GM21423 (cell line): ENCODE measurements around the gene TANGO2.

Experiments
- ATAC-seq: cut with Tn5 transposase; IDR thresholded peaks from one replicate; pipeline ENCODE4 v1.9.1; 2021; ENCODE audit warnings: mild to moderate bottlenecking, moderate library complexity; ENCODE audit not compliant: unreplicated experiment

TANGO2 gene

DNA sequence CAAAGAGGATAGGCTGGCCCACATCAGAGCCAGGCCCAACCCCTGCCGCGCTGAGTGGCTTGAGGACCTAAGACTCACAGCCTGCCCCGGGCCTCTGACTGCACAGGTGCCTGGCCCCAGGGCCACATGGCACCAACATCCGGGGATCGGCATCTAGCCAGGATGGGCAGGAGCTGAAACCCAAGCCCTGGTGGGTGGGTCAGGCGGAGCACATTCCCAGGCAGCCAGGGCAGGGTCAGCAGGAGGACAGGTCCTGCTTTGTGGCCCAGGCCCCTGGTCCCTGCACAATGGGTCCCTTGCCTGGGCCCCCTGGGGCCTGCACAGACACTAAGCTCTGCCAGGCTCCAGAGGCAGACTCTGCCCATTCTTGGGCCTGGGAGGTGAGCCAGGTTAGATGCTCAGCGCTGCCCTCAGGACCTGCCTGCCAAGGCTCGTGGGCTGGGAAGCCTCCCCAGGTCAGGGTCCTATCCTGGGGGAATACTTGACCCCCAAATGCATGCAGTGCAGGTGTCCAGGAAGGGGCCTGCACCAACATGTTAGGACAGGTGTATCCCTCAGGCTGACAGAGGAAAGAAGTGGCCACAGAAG is 37.8 kb upstream of the TANGO2 start:
- no peak for ATAC-seq

DNA sequence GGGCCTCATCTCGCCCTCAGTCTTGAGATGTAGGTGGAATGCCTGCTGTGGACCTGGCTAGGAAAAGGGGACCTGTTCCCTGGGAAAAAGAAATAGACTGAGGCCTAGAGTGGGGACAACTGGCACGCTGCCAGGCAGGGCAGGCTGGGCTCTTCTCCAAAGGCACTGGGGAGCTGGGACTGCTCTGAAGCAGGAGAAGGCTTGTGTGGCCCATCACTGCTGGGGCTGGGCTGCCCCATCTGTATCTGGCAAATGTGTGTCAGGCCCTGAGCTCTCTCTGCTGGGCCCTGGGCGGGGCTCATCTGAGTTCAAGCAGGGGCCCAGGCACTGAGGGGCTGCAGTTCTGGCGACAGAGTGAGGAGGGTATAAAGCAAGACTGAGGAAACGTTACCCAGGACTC is 37.2 kb upstream of the TANGO2 start:
- ATAC-seq: no peak

DNA sequence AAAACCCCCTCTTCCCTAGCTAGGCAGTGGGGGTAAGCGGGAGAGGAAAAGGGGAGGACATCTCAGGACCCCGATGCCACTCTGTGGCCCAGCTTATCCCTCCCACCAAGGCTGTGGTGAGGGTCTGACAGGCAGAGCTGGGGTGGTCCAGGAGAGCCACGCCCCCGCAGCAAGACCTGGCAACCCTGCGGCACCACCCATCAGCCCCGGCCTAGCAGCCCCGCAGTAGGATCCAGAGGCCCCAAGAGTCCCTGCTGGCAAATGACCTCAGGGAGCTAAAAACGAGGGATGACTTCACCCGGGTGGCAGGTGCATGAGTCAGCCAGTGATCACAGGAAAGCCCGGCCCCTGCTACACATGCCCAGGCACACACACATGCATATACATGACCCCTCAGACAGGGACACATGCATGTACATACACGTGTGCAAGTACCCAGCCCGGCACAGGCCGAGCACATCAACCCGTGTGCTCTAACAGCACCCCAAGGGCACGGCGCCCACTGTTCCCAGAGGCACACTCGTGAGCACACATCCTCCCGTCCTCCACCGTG is 36.6 kb upstream of the TANGO2 start:
- no peak for ATAC-seq

DNA sequence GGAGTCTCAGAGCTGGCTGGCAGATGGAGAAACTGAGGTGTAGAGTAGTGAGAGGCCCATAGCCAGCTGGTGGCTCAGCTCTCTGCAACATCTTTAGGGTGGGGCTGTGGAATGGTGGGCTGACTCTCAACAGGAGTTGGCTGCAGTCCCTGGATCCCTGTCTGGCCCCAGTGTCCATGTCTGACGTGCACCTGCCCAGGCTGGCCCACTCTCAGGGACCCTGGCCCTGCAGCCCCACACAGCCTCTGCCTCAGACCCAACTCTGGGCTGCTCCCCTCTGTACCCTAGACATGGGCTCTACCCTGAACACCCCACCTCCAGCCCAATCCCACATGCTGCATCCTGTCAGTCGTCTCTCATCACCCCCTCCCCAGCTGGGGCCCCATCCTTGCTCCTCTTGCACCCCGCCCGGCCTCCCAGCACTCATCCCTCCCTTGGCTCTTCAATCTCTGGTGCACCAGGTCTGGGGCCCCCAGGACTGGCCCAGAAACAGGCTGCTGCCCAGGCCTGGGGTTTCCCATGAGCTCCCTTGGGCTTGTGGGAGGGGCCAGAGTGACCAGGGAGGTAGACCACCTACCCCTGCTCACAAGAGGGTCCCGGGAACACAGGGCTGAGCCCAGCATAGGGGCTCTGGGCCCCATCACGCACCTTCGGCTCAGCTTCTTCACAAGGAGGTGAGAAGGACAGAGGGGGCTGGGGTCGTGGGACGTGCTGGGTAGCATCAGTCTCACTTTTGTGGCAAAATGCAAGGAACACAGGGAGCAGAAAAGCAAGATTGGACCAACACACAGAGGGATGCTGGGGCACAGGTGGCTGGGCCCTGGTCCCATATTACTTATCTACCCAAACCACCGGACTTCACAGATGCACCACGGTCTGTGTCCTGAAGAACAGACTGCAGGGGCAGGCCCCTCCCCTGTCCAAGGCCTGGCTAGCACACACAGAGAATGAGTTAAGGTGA is 35.8 kb upstream of the TANGO2 start:
- ATAC-seq: no peak

DNA sequence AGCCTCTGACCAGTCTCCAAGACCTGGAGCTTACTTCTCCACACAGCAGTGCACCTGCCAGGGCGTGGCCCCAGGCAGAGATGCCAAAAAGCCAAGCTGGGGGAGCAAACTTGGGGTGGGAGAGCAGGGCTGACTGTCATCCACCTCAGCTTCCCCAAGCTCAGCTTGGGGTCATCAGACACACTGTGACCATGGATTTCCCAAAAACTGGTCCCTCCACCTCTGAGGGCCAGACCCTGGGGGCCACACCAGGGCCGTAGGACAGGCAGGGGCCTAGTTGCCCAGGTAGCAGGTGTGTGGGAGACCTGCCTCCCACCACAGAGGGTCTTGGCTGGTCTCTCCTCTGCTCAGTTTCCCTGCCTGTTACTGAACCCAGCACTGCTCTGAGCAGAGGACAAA is 34.9 kb upstream of the TANGO2 start:
- ATAC-seq: no peak

DNA sequence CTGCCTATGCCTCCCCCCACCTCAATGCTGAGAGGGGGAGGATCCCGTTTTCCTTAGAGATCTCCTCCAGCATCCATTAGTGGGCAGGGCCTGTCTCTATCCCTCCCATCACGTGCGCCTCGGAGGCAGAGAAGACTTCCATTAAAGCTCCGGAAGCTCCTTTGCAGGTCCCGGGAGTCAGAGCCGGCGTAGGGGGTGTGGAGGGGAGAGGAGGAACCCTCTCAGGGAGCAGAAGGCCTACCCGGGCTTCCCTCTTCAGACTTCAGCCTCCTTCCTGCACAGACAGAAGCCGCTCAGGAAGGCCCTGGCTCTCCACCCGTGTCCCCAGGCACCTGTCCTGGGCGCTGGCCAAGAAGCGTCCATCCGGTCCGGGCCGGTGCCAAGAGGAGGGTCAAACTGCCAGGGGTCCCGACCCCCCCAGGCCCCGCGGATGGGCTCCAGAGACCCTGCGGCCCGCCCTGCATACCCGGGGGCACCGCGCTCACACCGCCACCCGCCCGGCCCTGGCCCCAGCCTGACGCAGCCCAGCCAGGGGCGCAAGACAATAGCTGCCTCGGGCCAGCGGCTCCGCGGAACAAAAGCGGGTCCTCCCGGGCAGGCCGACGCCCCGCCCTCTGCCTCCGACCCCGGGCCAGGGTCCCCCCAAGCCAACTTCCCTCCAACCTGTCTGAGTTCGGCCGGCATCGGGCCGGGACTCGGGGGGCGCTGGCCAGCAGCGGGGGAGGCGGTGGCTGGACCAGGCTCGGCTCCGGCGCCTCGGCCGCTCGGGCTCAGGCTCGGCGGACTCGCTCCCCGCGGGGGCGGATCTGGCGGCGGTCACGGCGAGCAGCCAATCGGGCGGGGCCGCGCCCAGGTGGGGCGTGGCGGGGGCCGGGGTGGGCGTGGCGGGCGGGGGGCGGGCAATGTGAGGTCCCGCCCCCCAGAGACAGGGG is 34.2 kb upstream of the TANGO2 start:
- ATAC-seq: peak; percentile 56

DNA sequence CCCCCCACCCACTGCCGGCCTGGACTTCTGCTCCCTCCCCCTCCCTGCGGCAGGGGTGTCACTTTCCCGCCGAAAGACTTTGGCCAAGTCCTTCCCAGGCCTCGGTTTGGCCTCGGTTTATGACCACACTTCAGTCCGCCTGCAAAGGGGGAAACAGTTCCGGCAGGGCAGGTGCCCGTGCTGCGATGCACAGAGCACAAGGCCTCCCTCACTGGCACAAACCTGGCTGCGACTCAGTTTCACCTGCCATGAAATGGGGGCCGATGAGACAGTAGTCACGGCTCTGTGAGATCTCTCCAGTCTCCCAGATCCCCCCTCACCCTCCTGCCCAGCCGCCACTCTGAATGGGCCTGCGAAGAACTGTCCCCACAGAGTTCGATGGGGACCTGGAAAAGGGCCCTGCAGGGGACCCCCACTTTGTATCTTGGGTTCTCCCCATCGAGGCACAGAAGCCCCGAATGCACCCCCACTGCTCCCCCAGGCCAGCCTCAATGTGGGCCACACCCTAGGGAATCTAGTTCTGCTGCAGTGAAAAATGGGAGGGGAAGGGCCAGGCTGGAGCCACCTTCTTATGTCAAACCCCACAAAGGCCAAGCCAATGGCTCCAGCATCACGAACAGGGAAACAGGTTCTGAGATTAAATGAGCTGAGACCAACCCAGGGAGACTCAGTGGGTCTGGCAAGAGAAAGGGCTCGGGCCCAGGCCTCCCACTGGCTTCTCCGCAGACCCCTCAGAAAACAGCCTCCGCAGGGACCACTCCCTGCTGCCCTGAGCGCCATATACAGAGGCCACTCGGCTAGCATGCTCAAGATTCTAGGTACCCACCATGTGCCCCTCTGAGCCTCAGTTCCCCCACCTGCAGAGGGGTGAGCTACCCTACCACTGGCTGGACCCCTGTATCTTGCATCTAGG is 33.3 kb upstream of the TANGO2 start:
- ATAC-seq: no peak

DNA sequence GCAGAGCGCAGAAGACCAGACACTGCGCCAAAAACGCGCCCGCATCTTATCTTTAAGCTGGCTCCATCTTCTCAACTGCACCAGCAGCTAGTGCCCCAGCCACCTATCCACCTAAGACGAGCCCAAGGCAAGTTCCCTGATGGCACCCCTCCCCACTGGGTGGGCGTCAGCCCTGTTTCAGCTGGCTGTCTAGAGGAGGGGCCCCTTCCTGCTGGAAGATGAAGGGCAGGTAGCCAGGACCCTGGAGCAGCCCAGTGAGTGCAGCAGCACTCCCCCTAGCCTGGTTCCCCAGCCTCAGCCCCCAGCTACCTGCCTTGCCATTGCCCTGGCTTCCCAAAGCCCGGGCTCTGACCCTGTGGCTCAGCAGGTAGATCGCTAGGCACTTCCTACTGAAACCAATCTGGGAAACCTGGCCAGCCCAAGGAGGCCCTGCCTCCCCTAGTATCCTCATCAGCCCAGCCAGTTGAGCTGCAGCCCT is 32.5 kb upstream of the TANGO2 start:
- ATAC-seq: no peak

DNA sequence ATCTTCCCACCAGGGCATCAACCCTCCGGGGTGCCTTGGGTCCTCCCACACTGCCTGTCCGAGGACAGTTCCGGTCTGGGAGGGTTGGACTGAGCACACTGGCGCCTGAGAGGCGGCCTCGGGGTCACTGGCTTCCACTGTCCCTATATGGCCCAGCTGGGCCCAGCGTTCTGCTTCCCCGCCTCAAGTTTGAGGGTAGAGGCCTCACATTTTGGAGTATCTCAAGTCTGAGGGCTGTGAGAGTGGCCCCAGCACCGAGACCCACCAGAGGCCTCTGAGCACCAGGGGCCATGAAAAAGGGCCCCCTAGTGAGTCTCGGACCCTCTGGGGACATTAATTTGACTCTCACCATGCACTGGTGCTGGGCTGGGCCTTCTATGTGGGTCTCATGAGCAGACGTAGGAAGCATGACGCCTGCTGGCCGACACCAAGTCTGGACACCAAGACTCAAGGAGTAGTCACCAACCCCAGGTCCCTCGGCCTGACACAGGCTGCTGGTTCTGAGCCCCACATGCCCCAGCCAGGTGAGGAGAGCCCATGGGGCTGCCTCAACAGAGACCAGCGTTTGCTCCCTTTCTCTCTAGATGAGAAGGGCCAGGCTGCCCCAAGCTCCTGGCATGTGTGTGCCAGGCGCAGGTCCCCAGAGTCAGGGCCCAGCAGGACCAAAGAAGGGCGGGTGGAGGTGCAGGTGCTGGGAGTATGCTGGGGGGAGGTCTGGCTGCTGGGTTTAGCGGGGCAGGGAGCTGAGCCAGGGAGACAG is 31.8 kb upstream of the TANGO2 start:
- no peak for ATAC-seq

DNA sequence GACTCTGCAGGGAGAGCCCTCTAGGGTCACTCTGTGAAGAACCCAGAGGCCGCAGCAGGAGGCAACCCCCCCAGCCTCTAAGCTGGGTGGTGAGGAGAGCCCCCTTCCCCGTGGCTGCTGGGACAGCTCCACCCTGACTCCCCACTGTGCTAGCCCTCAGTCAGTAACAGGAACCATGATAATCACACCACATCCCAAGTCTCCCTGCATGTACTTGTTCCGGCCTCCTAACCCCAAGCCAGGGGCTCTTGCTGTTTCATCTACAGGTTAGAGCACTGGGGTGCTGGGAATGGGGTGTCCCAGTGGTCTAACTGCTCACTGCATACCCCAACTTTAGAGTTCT is 31.2 kb upstream of the TANGO2 start:
- no peak for ATAC-seq

DNA sequence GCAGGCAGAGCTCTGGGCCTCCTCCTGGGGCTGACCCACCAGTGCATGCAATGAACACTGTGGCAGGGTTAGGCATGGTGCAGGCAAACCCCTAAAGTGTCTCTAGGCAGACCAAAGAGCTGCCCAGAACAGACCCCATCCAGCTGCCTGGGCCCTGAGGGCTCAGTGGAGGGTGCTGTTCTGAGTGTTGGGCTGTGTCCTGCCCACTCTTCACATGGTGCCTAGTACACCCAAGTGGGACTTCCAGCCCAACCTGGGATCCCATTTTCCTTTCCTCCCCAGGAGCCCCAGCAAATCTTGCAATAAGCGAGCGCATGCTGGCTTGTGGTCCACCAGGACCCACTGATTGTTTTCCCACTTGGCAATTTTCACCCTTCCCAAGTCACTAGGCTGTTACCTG is 30.7 kb upstream of the TANGO2 start:
- ATAC-seq: no peak

DNA sequence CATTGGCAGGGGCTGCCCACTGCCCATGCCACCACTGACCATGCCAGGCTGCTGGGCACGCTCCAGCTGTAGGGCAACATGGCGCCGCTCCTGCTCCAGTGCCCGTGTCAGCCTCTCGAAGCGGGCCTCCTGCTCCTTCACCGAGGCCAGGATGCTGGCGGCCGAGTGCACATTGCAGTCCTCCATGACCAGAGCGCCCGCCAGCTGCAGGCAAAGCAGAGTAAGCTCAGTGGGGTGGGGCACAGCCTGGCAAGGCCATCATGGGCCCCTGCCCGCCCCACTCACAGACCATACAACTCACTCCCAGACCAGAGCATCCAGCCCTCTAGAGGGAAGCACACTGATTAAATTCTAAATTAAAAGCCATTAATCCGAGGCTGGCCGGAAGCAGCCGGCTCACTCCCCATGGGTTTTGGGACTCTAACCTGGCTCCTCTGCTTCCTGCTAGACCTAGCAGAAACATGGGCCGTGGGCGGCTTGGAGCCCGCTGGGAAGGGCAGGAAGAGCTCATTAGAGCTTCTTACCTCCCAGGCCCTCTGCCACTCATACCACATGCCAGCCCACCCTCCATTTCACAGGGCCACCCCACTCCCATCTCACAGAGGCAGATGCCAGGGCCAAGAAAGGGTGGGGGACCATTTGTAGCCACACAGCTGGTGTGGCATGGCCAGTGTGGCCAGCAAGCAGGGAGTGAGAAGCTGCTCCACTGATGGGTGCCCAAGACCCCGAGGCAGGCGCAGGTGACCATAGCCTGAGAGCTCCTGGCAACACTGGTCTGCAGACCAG is 30.1 kb upstream of the TANGO2 start:
- no peak for ATAC-seq

DNA sequence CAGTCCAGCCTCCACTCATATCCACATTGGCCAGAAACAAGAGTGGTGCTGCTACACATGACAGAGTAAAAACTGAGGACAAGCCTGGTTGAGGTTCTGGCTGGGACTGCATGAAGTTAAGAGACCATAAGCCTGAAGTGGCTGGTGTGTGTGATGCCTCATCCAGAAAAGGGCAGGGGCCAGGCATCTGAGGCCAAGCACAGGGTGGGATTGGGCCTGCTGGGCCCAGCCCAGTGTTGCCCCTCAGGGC is 29.6 kb upstream of the TANGO2 start:
- no peak for ATAC-seq

DNA sequence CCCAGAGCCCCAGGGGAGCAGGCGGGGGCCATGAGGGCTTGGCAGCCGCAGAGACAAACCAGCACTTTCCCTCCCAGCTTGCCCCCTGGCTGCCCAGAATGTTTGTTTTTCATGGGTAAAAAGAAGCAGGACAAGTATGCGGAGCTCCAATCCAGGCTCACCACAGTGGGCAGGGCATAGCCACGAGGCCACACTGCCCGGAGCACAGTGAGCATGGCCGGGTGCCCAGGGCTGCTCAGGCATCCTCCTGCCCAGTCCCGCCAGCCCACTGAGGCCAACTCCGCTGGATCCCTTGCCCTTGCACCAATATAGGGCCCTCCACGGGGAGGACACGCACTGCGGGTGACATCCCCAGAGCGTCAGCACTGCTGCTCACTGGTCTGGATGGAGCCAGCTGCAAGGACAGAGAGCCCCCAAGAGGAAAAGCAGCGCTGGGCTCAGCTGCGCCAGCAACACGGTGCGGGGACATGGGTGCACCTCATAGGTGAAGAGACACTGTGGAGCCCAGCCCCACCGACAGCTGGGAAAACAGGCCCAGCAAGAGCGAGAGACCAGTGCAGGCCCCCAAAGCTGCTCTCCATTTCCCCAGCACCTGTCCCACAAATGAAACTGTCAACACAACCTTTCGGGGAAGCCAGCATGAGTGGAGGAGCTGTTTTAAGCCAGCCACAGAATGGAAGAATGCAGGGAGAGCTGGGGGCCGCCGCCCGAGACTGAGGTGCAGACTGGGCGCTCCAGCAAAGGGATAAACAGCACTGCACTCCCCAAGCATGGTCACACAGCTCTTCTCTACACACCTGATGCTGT is 29.1 kb upstream of the TANGO2 start:
- no peak for ATAC-seq

DNA sequence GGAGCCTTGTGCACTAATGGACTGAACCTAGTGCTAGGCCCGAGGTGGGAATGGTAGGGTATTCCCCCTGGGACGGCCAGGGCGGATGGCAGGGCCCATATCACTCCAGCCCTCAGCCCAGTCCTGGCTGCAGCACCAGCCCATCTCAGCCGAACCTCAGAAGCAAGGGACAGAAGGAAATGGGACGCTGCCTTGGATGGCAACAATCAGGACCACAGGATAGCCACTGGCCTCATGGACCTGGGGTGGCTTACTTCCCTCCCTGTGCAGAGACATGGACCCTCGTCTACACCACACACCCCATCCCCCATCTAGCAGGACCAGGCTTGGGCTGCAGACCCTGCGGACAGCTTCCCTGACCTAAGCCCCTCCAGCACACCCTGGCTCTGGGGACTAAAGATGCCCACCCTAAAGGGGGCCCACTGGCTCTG is 28.4 kb upstream of the TANGO2 start:
- no peak for ATAC-seq

DNA sequence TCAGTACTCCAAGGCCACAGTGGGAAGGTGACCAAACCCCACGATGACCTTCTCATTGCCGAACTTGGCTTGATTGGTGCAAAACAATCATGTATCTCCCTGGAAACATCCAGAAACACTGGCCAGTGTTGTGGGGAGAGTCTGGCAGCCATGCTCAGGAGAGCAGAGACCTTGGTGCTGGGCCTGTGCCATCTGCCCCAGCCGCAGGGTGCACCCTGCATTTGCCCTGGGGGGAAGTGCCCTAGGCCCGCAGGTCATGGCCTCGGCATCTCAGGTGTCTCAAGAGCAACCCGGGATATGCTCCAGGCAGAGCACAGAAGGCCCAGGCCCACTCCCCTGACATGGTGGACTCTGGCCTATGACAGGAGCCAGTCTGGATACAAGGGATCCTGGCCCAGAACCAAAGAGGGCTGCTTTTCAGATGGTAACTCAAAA is 28.0 kb upstream of the TANGO2 start:
- ATAC-seq: no peak

DNA sequence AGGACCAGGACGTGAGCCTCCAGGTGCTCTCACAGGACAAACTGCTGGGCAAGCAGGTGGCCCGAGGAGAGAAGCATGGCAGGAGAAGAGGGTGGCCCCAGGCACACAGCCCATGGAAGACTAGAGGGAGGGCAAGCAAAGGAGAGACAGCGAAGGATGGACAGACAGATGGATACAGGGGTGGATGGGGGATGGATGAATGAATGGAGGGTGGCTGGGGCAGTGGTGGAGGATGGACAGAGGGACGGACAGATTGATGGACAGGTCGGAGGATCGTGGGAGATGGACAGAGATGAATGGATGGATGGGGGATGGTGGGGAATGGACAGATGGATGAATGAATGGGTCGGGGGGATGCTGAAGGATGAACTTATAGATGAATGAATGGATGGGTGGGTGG is 27.0 kb upstream of the TANGO2 start:
- ATAC-seq: no peak
